Sigmoid colon (tissue), 3 donors: ENCODE results near the gene BPIFB4.
"Not testable (repeated sequence)": the region's sequence is repeated elsewhere in the genome, so short reads cannot be mapped to it uniquely, and the experiment has no call there.

Source experiments
- CTCF ChIP-seq, 4 experiments: fragments of 450-650 bp in 3 of 4; fragments of 200-600 bp in 1 of 4; IDR thresholded peaks; one replicate each; pipeline ENCODE4 v1.5.1; 2016 to 2019; ENCODE audit warnings: antibody characterized with exemption in 4 of 4, mild to moderate bottlenecking in 3 of 4, moderate library complexity in 2 of 4
- POLR2A ChIP-seq, 2 donors: fragments of 450-650 bp; IDR thresholded peaks; one replicate each; pipeline ENCODE4 v1.6.1; 2016; ENCODE audit warnings: antibody characterized with exemption in 2 of 2, mild to moderate bottlenecking in 2 of 2, moderate library complexity in 2 of 2

- not testable (repeated sequence) for TF ChIP-seq CTCF, POLR2A (IDR thresholded peaks at IDR 0.05)
Observed at GRCh38 chr20:33115501-33115900, 36.1 kb downstream of the BPIFB4 start.
